Smooth muscle cell (in vitro differentiated cells): ENCODE results near the gene MCF2L2. TPM values are rescaled to one million over a fixed set of nuclear protein-coding genes. Genes with fewer than 3 reads are reported as not detected.
A peak's percentile ranks its signal among the peaks of the same experiment; 100 is the strongest.
"Not testable (repeated sequence)": the region's sequence is repeated elsewhere in the genome, so short reads cannot be mapped to it uniquely, and the experiment has no call there.

Experiments
- DNase-seq: peaks from one replicate; lab custom pipeline; 2025; ENCODE audit not compliant: unreplicated experiment; lab: John Stamatoyannopoulos, UW
- H2AFZ ChIP-seq: fragments of 200-600 bp; sonication (generic); 2 replicates; pipeline ENCODE4 v1.6.0; 2016; ENCODE audit warnings: antibody characterized with exemption, low read depth, mild to moderate bottlenecking
- H3F3A ChIP-seq: fragments of 200-600 bp; sonication (generic); 2 replicates; pipeline ENCODE4 v1.6.0; 2017; ENCODE audit warnings: antibody characterized with exemption, low read depth
- H3K27ac ChIP-seq: fragments of 200-600 bp; sonication (generic); 2 replicates; pipeline ENCODE4 v1.5.1; 2016; ENCODE audit warnings: low read depth, mild to moderate bottlenecking
- H3K27me3 ChIP-seq: fragments of 200-600 bp; sonication (generic); 2 replicates; pipeline ENCODE4 v1.6.1; 2016; ENCODE audit warnings: low read depth, mild to moderate bottlenecking
- H3K36me3 ChIP-seq: fragments of 200-600 bp; sonication (generic); 2 replicates; pipeline ENCODE4 v1.5.1; 2016; ENCODE audit warnings: low read depth
- H3K4me1 ChIP-seq: fragments of 200-600 bp; sonication (generic); 2 replicates; pipeline ENCODE4 v1.5.1; 2016; ENCODE audit warnings: low read depth
- H3K4me2 ChIP-seq: fragments of 200-600 bp; sonication (generic); 2 replicates; pipeline ENCODE4 v1.6.0; 2016; ENCODE audit warnings: mild to moderate bottlenecking
- H3K4me3 ChIP-seq: fragments of 200-600 bp; sonication (generic); 2 replicates; pipeline ENCODE4 v1.5.1; 2016; ENCODE audit warnings: mild to moderate bottlenecking
- H3K79me2 ChIP-seq: fragments of 200-600 bp; sonication (generic); 2 replicates; pipeline ENCODE4 v1.6.0; 2016; ENCODE audit warnings: low read depth, mild to moderate bottlenecking
- H3K9ac ChIP-seq: fragments of 200-600 bp; sonication (generic); 2 replicates; pipeline ENCODE4 v1.6.0; 2016; ENCODE audit warnings: low read depth
- H3K9me3 ChIP-seq: fragments of 200-600 bp; sonication (generic); replicated peaks from 2 replicates; pipeline ENCODE4 v1.5.1; 2016; ENCODE audit warnings: low read depth
- H4K20me1 ChIP-seq: fragments of 200-600 bp; sonication (generic); 2 replicates; pipeline ENCODE4 v1.6.0; 2016; ENCODE audit warnings: low read depth
- WGBS: methylation state at CpG from one replicate; pipeline ENCODE4 v1.1.7; 2016; ENCODE audit warnings: low lambda C conversion rate; 5-methylcytosine and 5-hydroxymethylcytosine counted together
- polyA plus RNA-seq: library from polyadenylated mRNA; unstranded; fragments of >200 nt; fragmentation: Nextera tagmentation; extraction: Ambion mirVana; gene quantifications from 2 replicates; pipeline ENCODE4 v1.2.1, GENCODE V29; 2016
- total RNA-seq: library from RNA; depleted of rRNA; stranded (reverse); fragments of >200 nt; gene quantifications from 2 replicates; pipeline ENCODE4 v1.2.3, GENCODE V29; 2014
- TF ChIP-seq, protein P1 (sequence below): fragments of 200-600 bp; sonication (generic); IDR thresholded peaks from 2 replicates; pipeline ENCODE4 v1.5.1; 2017; ENCODE audit warnings: borderline replicate concordance, mild to moderate bottlenecking, antibody characterized with exemption; ENCODE audit not compliant: insufficient read depth, poor library complexity, severe bottlenecking

The MCF2L2 gene
- total and polyA plus RNA-seq, 2 experiments from 2014 or later, result 0.09 TPM; not detected in 1

DNA sequence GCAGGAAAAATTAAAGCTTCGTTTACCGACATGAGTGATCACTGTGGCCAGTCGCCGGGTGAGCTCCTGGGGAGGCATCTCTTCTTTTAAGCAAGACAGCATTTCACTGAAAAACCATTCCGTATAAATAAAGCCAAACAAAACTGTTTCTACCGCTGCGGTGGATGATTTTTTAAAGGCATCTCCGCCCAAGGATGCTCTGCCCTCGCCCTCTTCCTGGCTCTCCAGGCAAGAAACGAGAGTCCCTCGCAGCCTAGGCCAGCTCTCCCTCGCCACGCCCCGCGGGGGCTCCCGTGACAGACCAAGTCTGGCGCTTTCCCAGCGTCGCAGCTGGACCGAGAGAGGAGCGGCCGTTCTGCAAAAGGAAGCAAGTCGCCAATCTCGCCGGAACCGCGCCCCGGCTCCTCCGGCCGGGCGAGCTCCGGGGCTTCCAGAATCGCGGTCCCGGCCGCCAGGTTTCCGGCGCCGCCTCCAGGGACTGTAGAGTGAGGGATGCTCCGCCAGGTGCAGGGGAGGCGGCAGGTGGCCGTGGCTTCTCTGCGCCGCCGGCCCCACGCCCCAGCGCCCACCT is 458 bp downstream of the MCF2L2 start:
- H3K27me3 ChIP-seq, result peaks cover 42% of the 10 kb centered on the region
- peaks cover 10% of the 10 kb centered on the region for H3K4me1 ChIP-seq
- no peak overlapping the region for H3K9ac ChIP-seq
- H3K36me3 ChIP-seq, result no peaks in the 10 kb centered on the region
- DNase-seq, result peak; percentile 19
- no peaks in the 10 kb centered on the region for H3F3A ChIP-seq
- H4K20me1 ChIP-seq, result no peaks in the 10 kb centered on the region
- no peaks in the 10 kb centered on the region for H3K9me3 ChIP-seq
- peak overlapping the region; percentile 95 for H2AFZ ChIP-seq
- H3K79me2 ChIP-seq, result no peaks in the 10 kb centered on the region
- 1% methylated on average over 46 of the region's 47 CpGs for WGBS
- no peak overlapping the region for H3K27ac ChIP-seq
- peak overlapping the region; percentile 85 for H3K4me3 ChIP-seq
- TF ChIP-seq, protein P1, sequence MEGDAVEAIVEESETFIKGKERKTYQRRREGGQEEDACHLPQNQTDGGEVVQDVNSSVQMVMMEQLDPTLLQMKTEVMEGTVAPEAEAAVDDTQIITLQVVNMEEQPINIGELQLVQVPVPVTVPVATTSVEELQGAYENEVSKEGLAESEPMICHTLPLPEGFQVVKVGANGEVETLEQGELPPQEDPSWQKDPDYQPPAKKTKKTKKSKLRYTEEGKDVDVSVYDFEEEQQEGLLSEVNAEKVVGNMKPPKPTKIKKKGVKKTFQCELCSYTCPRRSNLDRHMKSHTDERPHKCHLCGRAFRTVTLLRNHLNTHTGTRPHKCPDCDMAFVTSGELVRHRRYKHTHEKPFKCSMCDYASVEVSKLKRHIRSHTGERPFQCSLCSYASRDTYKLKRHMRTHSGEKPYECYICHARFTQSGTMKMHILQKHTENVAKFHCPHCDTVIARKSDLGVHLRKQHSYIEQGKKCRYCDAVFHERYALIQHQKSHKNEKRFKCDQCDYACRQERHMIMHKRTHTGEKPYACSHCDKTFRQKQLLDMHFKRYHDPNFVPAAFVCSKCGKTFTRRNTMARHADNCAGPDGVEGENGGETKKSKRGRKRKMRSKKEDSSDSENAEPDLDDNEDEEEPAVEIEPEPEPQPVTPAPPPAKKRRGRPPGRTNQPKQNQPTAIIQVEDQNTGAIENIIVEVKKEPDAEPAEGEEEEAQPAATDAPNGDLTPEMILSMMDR, result no peak
- H3K4me2 ChIP-seq, result peak overlapping the region; percentile 100

GRCh38 chr3:183427196-183427875 is 1.1 kb downstream of the MCF2L2 start:
- no peaks in the 10 kb centered on the region for H3K79me2 ChIP-seq
- H3K27me3 ChIP-seq, result peaks cover 40% of the 10 kb centered on the region
- 19% methylated on average over 28 of the region's 28 CpGs for WGBS
- peak overlapping the region; percentile 85 for H3K4me3 ChIP-seq
- no peak overlapping the region for H3K27ac ChIP-seq
- no peaks in the 10 kb centered on the region for H3F3A ChIP-seq
- H3K36me3 ChIP-seq, result no peaks in the 10 kb centered on the region
- TF ChIP-seq, protein P1, result no peak
- peak overlapping the region; percentile 100 for H3K4me2 ChIP-seq
- H2AFZ ChIP-seq, result peak overlapping the region; percentile 95
- H3K9ac ChIP-seq, result no peak overlapping the region
- H3K9me3 ChIP-seq, result no peaks in the 10 kb centered on the region
- H4K20me1 ChIP-seq, result no peaks in the 10 kb centered on the region
- DNase-seq, result no peak
- peaks cover 10% of the 10 kb centered on the region for H3K4me1 ChIP-seq

DNA sequence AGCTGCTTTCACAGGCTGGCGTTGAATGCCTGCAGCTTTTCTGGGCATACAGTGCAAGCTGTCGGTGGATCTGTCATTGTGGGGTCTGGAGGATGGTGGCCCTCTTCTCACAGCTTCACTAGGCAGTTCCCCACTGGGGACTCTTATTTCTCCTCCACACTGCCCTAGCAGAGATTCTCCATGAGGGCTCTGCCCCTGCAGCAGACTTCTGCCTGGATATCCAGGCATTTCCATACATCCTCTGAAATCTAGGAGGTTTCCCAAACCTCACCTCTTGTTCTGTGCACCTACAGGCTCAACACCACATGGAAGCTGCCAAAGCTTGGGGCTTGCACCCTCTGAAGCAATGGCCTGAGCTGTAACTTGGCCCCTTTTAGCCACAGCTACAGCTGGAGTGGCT is 9.6 kb downstream of the MCF2L2 start:
- not testable (repeated sequence) for H3K9me3 ChIP-seq, DNase-seq, H3K27me3 ChIP-seq, H3K4me2 ChIP-seq, H3K4me3 ChIP-seq, H3F3A ChIP-seq, H3K36me3 ChIP-seq, H2AFZ ChIP-seq, H3K79me2 ChIP-seq, H3K9ac ChIP-seq, H4K20me1 ChIP-seq, H3K4me1 ChIP-seq, H3K27ac ChIP-seq
- 98% methylated on average over 2 of the region's 2 CpGs for WGBS

DNA sequence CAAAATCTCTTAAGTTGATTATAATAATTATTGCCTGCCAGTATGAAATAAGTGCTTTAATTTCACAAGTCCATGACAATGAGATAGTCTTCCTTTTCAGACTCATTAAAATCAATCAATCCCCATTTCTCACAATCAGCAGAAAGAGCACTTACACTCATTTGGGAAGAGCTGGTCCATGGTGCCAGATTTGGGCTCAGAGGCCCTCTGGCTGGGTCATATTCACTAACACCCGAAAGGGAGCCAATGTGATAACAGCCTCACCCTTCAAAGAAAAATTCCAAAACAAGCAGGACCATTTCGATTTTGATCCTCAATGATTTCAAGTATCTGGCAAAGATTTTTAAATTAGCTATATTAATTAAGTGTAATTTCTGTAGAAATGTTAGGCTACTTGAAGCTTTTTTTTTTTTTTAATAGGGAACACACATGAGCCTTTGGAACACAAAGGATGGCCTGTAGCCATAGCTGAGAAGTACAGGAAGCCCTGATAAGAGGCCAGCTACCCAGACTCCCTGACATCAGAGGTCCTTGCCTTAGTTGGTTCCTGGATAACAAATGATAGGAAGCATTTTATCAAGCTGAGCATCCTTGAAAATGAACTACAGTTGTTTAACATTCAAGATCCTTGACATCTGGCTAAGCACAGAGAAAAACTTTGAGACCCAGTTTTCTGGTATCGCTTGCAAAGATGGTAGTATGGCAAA is 17.1 kb downstream of the MCF2L2 start:
- H3K27me3 ChIP-seq, result no peaks in the 10 kb centered on the region
- no peak overlapping the region for H2AFZ ChIP-seq
- 85% methylated on average over 3 of the region's 3 CpGs for WGBS
- H3K9me3 ChIP-seq, result no peaks in the 10 kb centered on the region
- no peaks in the 10 kb centered on the region for H3K4me1 ChIP-seq
- no peaks in the 10 kb centered on the region for H3F3A ChIP-seq
- DNase-seq, result no peak
- no peak overlapping the region for H3K4me3 ChIP-seq
- H3K79me2 ChIP-seq, result no peaks in the 10 kb centered on the region
- TF ChIP-seq, protein P1, result no peak
- no peak overlapping the region for H3K4me2 ChIP-seq
- no peaks in the 10 kb centered on the region for H4K20me1 ChIP-seq
- H3K36me3 ChIP-seq, result no peaks in the 10 kb centered on the region
- H3K9ac ChIP-seq, result no peak overlapping the region
- no peak overlapping the region for H3K27ac ChIP-seq
